Neural cell (in vitro differentiated cells): ENCODE measurements around the gene MED27.

ENCODE experiments used
- CTCF ChIP-seq: fragments of 450-650 bp; IDR thresholded peaks from 2 replicates; pipeline ENCODE4 v1.5.1; 2014; ENCODE audit warnings: antibody characterized with exemption, mild to moderate bottlenecking, moderate library complexity; ENCODE audit not compliant: poor library complexity, severe bottlenecking
- EP300 ChIP-seq: fragments of 450-650 bp; conservative IDR thresholded peaks from 2 replicates; pipeline ENCODE4 v1.6.1; 2014; ENCODE audit warnings: antibody characterized with exemption, mild to moderate bottlenecking, moderate library complexity; ENCODE audit not compliant: poor library complexity, severe bottlenecking
- EZH2 ChIP-seq: fragments of 200-600, 300-800 bp; shearing (Covaris generic), sonication (generic); IDR thresholded peaks from 2 replicates; pipeline ENCODE4 v1.6.1; 2014; ENCODE audit warnings: antibody characterized with exemption, low read length, borderline replicate concordance, mild to moderate bottlenecking; ENCODE audit not compliant: insufficient read depth, poor library complexity, severe bottlenecking
- MXI1 ChIP-seq: fragments of 450-650 bp; conservative IDR thresholded peaks from 2 replicates; pipeline ENCODE4 v1.6.1; 2014; ENCODE audit warnings: antibody characterized with exemption, mild to moderate bottlenecking; ENCODE audit not compliant: poor library complexity, severe bottlenecking
- POLR2AphosphoS5 ChIP-seq: IDR thresholded peaks from 2 replicates; pipeline ENCODE4 v1.6.1; 2012
- RAD21 ChIP-seq: fragments of 450-650 bp; conservative IDR thresholded peaks from 2 replicates; pipeline ENCODE4 v1.6.1; 2014; ENCODE audit warnings: antibody characterized with exemption, mild to moderate bottlenecking, moderate library complexity
- SMC3 ChIP-seq: fragments of 450-650 bp; conservative IDR thresholded peaks from 2 replicates; pipeline ENCODE4 v1.6.1; 2014; ENCODE audit warnings: antibody characterized with exemption, mild to moderate bottlenecking, moderate library complexity; ENCODE audit not compliant: poor library complexity
- TAF1 ChIP-seq: IDR thresholded peaks from 2 replicates; pipeline ENCODE4 v1.6.1; 2012; ENCODE audit warnings: low read depth

- TF ChIP-seq CTCF, result no peak
- no peak for TF ChIP-seq EZH2
- TF ChIP-seq SMC3, result no peak
- TF ChIP-seq TAF1, result no peak
- TF ChIP-seq POLR2AphosphoS5, result no peak
- no peak for TF ChIP-seq RAD21
- no peak for TF ChIP-seq EP300
- TF ChIP-seq MXI1, result no peak
Measured at GRCh38 chr9:131826966-131827525, 252.6 kb downstream of the MED27 start.
